Stimulated activated memory B cell treated with anti-CD40 and anti-IgM and Interleukin-4, amounts not matched to agents 10 μg/mL and 1 μg/mL and 100 μg/mL, for 72 hours (primary cell): ENCODE results near the gene GZF1.
A peak's percentile ranks its signal among the peaks of the same experiment; 100 is the strongest.

ENCODE experiments used
- ATAC-seq: fragments of 150-1000 bp; cut with Tn5 transposase; 2 replicates; pipeline ENCODE4 v1.10.0; 2021
- H3K27ac Mint-ChIP-seq: one replicate; pipeline ENCODE4 v1.8.0; 2022; ENCODE audit warnings: mild to moderate bottlenecking, mixed read lengths
- H3K27me3 Mint-ChIP-seq: one replicate; pipeline ENCODE4 v1.8.0; 2022; ENCODE audit warnings: mixed read lengths
- H3K36me3 Mint-ChIP-seq: one replicate; pipeline ENCODE4 v1.8.0; 2022; ENCODE audit warnings: mixed read lengths
- H3K4me1 Mint-ChIP-seq: one replicate; pipeline ENCODE4 v1.8.0; 2022; ENCODE audit warnings: mixed read lengths
- H3K4me3 Mint-ChIP-seq: one replicate; pipeline ENCODE4 v1.8.0; 2022; ENCODE audit warnings: mild to moderate bottlenecking, moderate library complexity, mixed read lengths
- H3K9me3 Mint-ChIP-seq: one replicate; pipeline ENCODE4 v1.8.0; 2022; ENCODE audit warnings: mixed read lengths

GZF1 gene

GRCh38 chr20:23357767-23358562, 4.0 kb upstream of the GZF1 start:
- peaks cover 11% of the 10 kb centered on the region for H3K36me3 Mint-ChIP-seq
- peak overlapping the region; percentile 96 for H3K4me3 Mint-ChIP-seq
- no peaks in the 10 kb centered on the region for H3K27me3 Mint-ChIP-seq
- ATAC-seq, result peak; percentile 92
- peaks cover 31% of the 10 kb centered on the region for H3K4me1 Mint-ChIP-seq
- H3K27ac Mint-ChIP-seq, result peak overlapping the region; percentile 98
- H3K9me3 Mint-ChIP-seq, result no peaks in the 10 kb centered on the region

DNA sequence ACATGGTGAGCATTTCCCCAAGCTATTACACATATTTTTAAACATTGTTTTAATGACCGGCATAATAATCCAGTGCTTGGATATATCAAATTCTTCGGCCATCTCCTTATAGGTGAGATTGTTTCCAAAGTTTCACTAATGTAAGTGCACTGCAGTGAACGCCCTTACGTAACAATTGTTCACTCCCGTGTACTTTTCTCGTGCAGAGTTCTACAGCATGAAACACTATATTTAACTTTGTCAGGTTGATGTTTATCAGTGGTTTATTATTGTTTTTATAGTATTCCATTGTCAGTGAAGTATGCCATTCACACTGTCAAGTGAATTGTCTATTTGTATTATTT, 3.4 kb upstream of the GZF1 start:
- ATAC-seq, result no peak
- Mint-ChIP-seq H3K9me3 (no peaks in the 10 kb centered on the region), H3K27me3 (no peaks in the 10 kb centered on the region), H3K27ac (peak overlapping the region; percentile 98), H3K36me3 (peaks cover 11% of the 10 kb centered on the region), H3K4me3 (peak overlapping the region; percentile 96), H3K4me1 (peaks cover 35% of the 10 kb centered on the region)

DNA sequence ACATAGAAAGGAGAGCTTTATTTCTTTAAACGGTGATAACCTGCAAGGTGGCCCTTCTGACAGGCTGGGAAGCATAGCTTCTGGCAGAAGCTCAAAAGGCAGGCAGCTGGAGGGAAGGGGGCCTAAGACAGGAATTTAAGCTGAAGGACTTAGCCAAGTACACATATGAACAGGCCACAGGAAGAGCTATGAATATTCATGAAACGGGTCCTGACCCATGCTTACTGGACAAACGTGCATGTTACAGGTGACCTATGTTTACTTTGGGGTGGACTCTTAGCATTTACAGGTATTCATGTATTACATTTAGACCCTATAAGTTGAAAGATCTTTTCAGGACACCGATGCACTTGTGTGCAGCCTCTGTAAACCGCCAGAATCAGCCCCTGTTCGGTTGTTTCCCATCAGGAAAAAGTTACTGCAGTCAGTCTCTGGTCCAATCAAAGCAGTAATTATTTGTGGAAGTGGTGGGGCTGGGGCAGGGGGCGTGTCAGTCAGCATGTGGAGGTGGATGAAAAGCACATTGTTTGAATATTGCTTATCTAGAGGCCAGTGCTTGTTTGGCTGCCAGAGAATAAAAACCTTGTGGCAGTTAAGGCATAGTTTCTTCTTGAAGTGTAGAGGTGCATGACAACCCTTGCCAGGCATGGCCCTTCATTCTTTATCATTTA, 2.9 kb upstream of the GZF1 start:
- Mint-ChIP-seq H3K4me3 (no peak overlapping the region), H3K27ac (peak overlapping the region; percentile 98), H3K4me1 (peaks cover 39% of the 10 kb centered on the region), H3K27me3 (no peaks in the 10 kb centered on the region), H3K36me3 (peaks cover 11% of the 10 kb centered on the region), H3K9me3 (no peaks in the 10 kb centered on the region)
- no peak for ATAC-seq

- ATAC-seq, result no peak
- H3K36me3 Mint-ChIP-seq, result peaks cover 18% of the 10 kb centered on the region
- H3K4me3 Mint-ChIP-seq, result peak overlapping the region; percentile 82
- H3K27ac Mint-ChIP-seq, result peak overlapping the region; percentile 95
- H3K9me3 Mint-ChIP-seq, result no peaks in the 10 kb centered on the region
- H3K27me3 Mint-ChIP-seq, result no peaks in the 10 kb centered on the region
- H3K4me1 Mint-ChIP-seq, result peaks cover 52% of the 10 kb centered on the region
These were observed 1.5 kb upstream of the GZF1 start for GRCh38 chr20:23360531-23360930.

DNA sequence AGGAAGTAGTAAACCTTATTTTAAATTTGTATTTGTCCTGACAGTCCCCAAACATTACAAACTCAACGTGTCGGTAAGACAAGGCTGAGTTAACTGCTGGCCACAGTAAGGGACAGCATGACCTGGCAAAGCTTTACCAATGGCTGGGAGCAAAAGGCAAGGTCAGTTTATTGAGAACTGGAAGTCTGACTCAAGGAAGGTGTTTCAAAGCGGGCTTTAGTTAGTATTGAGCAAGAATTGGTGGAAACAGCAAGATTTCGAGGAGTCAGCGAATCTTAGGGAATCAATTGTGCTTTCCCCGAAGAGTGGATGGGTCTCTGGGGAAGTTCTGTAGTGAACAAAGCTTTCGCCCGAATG, 885 bp upstream of the GZF1 start:
- no peaks in the 10 kb centered on the region for H3K27me3 Mint-ChIP-seq
- H3K4me1 Mint-ChIP-seq, result peaks cover 56% of the 10 kb centered on the region

DNA sequence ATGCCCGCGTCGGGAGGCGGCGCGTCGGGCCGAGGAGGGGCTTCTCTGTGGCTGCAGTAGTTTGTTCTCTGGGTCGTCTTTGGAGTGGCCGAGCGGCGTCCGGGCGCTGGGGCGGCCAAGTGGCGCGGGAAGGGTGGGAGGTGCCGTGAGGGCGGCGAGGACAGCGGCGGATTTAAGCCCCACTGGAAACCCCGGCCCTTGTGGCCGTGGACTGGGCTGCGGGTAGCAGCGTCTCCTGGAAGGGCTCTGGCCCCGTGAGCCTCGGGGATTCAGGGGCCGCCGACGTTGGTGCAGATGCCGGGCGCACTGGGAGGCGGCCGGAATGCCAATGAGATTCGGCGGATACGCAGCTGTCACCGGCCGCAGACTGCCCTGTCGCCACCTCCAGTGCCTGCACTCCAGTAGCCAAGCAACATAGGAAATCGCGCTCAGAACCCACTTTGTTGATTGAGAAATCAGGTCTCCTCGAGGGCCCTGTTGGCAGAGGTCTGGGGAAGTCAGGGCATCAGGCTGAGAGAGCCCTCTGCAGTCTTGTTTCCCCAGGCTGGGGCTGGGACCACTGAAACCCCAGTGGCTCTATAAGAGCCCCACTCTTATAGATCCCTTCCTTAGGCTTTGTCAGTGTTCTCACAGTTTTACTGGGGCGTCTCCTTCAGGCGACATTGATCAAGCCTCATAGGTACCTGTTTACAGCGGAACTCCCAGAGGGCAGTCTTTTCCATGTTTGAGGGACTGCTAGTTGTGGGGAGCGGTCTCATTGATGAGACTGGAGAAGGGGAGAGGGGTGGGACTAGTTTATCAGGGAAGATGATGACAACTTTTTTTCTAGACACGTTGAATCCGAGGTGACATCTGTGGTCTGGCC, 642 bp downstream of the GZF1 start:
- Mint-ChIP-seq H3K4me3 (peak overlapping the region; percentile 97), H3K9me3 (no peaks in the 10 kb centered on the region), H3K36me3 (peaks cover 17% of the 10 kb centered on the region), H3K4me1 (peaks cover 55% of the 10 kb centered on the region), H3K27ac (peak overlapping the region; percentile 95), H3K27me3 (no peaks in the 10 kb centered on the region)
- ATAC-seq, result peak; percentile 0

More for the DNA sequence above, 885 bp upstream of the GZF1 start:
- Mint-ChIP-seq H3K4me3 (peak overlapping the region; percentile 82), H3K9me3 (no peaks in the 10 kb centered on the region), H3K36me3 (peaks cover 16% of the 10 kb centered on the region), H3K27ac (peak overlapping the region; percentile 95)
- no peak for ATAC-seq

GRCh38 chr20:23363257-23363649, 1.3 kb downstream of the GZF1 start:
- Mint-ChIP-seq H3K9me3 (no peaks in the 10 kb centered on the region), H3K27ac (peak overlapping the region; percentile 95), H3K4me1 (peaks cover 50% of the 10 kb centered on the region), H3K36me3 (peaks cover 17% of the 10 kb centered on the region), H3K27me3 (no peaks in the 10 kb centered on the region), H3K4me3 (peak overlapping the region; percentile 97)
- ATAC-seq, result no peak

GRCh38 chr20:23365390-23366165, 3.6 kb downstream of the GZF1 start:
- peaks cover 35% of the 10 kb centered on the region for H3K36me3 Mint-ChIP-seq
- ATAC-seq, result no peak
- no peak overlapping the region for H3K4me3 Mint-ChIP-seq
- no peaks in the 10 kb centered on the region for H3K9me3 Mint-ChIP-seq
- H3K27me3 Mint-ChIP-seq, result no peaks in the 10 kb centered on the region
- peak overlapping the region; percentile 73 for H3K27ac Mint-ChIP-seq
- H3K4me1 Mint-ChIP-seq, result peaks cover 41% of the 10 kb centered on the region

DNA sequence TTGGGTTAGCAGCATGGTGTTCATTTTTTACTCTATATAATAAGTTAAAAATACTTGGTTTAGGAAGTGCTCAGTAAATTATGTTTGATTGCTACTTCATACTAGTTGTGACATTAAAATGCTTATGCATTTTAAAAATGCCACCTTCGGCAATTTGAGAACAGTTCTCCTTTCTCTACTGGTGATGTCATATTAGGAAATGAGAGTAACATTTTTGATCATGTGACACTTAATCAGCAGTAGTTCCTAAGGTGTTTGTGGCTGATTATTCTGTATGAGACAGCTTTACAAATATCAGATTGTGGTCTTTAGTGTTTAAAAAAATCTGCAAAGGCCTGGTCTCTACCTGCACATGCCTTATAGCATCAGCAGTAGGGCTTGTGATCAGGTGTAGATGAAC, 4.4 kb downstream of the GZF1 start:
- Mint-ChIP-seq H3K9me3 (no peaks in the 10 kb centered on the region), H3K4me1 (peaks cover 41% of the 10 kb centered on the region), H3K36me3 (peaks cover 39% of the 10 kb centered on the region), H3K27me3 (no peaks in the 10 kb centered on the region), H3K4me3 (no peak overlapping the region), H3K27ac (peak overlapping the region; percentile 44)
- ATAC-seq, result no peak

DNA sequence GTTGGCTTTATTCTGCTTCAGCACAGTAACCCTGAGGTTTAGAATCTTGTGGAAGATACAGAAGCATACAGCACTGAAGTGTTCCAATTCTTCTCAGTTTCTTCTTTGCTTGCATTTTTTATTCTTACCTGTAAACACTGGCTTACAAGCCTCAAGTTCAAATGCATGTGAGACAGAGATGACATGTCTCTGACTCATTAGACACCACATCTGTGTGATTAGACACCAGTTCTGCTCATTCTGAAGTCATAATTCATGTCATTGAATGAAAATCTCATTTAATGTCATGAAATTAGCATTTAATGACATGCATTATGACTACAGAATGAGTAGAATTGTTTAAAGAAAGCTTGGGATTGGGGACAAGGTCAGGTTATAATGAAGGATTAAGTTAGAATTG, 5.8 kb downstream of the GZF1 start:
- Mint-ChIP-seq H3K36me3 (peaks cover 39% of the 10 kb centered on the region), H3K9me3 (no peaks in the 10 kb centered on the region), H3K27me3 (no peaks in the 10 kb centered on the region), H3K4me3 (no peak overlapping the region), H3K4me1 (peaks cover 38% of the 10 kb centered on the region), H3K27ac (no peak overlapping the region)
- ATAC-seq, result no peak

DNA sequence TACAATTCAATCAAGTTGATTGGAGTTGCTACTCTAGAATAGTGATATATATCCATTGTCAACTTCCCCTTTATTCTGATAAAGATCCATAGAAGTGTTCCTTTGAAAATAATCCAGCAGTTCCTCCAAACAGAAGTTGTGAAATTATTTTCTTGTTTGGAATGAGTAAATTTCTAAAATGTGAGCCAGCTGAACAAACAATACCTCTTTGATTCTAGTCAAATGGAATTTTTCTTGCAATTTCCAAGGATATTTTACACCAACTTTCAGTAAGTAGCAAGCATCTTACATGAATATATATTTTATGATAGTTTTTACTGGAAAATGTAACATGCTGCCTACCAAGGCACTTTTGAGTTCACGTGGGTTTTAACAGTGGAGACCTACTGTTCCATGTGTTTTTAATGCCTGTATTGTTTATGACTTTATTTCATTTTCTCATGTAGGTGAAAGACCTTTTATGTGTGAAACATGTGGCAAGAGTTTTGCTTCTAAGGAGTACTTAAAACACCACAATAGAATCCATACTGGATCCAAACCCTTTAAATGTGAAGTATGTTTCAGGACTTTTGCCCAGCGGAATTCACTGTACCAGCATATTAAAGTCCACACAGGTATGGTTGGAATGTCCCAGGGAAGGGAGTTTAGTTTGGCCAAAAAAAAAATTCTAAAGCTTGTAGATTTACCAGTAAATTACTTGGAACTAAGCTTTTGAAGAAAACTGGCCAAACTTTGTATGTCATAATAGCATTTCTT, 6.5 kb downstream of the GZF1 start:
- H3K27me3 Mint-ChIP-seq, result no peaks in the 10 kb centered on the region

DNA sequence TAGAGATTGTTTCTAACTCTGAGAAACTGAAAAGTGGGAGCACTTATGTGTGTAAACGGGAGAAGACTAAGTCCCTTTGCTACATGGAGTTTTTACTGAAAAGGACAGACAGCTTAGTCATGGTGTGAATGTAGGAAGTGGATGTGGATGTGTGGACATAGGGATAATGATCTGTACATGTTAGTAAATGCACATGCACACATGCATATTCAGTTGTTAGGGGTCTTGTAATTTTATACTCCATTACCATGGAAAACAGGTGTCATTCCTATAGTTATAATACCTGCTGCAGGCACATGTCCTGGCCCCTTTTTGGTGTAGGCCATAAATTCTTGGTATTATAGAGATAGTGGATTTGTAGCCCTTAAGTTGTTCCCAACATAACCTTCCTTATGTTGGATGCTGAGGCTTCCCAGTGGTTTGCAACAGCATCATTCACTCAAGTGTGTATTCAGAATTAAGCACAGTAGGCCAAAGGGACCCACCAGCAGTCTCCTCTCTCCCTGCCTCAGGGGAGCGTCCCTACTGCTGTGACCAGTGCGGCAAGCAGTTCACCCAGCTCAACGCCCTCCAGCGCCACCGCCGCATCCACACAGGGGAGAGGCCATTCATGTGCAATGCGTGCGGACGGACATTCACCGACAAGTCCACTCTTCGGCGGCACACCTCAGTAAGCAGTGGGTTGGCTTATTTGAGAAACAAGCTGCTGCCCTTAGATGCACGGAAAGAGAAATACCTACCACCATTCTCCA, 7.3 kb downstream of the GZF1 start:
- Mint-ChIP-seq H3K4me1 (peaks cover 25% of the 10 kb centered on the region), H3K36me3 (peaks cover 46% of the 10 kb centered on the region), H3K4me3 (no peak overlapping the region), H3K27ac (no peak overlapping the region), H3K27me3 (no peaks in the 10 kb centered on the region), H3K9me3 (no peaks in the 10 kb centered on the region)
- no peak for ATAC-seq

More for the DNA sequence above, 6.5 kb downstream of the GZF1 start:
- Mint-ChIP-seq H3K4me1 (peaks cover 31% of the 10 kb centered on the region), H3K36me3 (peaks cover 39% of the 10 kb centered on the region), H3K27ac (no peak overlapping the region), H3K9me3 (no peaks in the 10 kb centered on the region), H3K4me3 (no peak overlapping the region)
- no peak for ATAC-seq

DNA sequence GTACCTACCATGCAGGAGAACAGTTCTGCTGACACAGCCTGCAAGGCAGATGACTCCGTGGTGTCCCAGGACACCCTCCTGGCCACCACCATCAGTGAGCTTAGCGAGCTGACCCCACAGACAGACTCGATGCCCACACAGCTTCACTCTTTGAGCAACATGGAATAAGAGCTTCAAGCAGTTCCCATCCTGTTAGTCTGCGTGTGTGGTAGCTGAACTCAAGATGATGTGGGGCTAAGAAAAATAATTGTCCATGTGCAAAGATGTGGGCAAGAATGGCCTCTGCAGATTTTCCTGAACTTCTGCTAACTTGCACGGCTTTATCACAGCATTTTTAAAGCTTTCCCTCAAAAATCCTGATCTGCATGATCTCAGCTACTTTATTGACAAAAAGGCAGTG, 8.3 kb downstream of the GZF1 start:
- H3K4me1 Mint-ChIP-seq, result peaks cover 14% of the 10 kb centered on the region
- H3K9me3 Mint-ChIP-seq, result no peaks in the 10 kb centered on the region
- H3K4me3 Mint-ChIP-seq, result no peak overlapping the region
- no peak for ATAC-seq
- peaks cover 38% of the 10 kb centered on the region for H3K36me3 Mint-ChIP-seq
- no peak overlapping the region for H3K27ac Mint-ChIP-seq
- no peaks in the 10 kb centered on the region for H3K27me3 Mint-ChIP-seq

- H3K9me3 Mint-ChIP-seq, result no peaks in the 10 kb centered on the region
- H3K27ac Mint-ChIP-seq, result no peak overlapping the region
- no peak overlapping the region for H3K4me3 Mint-ChIP-seq
- H3K4me1 Mint-ChIP-seq, result peaks cover 12% of the 10 kb centered on the region
- no peak for ATAC-seq
- H3K27me3 Mint-ChIP-seq, result no peaks in the 10 kb centered on the region
- peaks cover 42% of the 10 kb centered on the region for H3K36me3 Mint-ChIP-seq
These were observed 8.9 kb downstream of the GZF1 start for GRCh38 chr20:23370873-23371272.
